HuH-7 (cell line): ENCODE measurements around the gene PHF21B.
"Not testable (repeated sequence)": the region's sequence is repeated elsewhere in the genome, so short reads cannot be mapped to it uniquely, and the experiment has no call there.

Experiments
- DNase-seq: peaks from one replicate; pipeline ENCODE4 v3.0.0; 2011; ENCODE audit warnings: low spot score

The PHF21B gene

DNA sequence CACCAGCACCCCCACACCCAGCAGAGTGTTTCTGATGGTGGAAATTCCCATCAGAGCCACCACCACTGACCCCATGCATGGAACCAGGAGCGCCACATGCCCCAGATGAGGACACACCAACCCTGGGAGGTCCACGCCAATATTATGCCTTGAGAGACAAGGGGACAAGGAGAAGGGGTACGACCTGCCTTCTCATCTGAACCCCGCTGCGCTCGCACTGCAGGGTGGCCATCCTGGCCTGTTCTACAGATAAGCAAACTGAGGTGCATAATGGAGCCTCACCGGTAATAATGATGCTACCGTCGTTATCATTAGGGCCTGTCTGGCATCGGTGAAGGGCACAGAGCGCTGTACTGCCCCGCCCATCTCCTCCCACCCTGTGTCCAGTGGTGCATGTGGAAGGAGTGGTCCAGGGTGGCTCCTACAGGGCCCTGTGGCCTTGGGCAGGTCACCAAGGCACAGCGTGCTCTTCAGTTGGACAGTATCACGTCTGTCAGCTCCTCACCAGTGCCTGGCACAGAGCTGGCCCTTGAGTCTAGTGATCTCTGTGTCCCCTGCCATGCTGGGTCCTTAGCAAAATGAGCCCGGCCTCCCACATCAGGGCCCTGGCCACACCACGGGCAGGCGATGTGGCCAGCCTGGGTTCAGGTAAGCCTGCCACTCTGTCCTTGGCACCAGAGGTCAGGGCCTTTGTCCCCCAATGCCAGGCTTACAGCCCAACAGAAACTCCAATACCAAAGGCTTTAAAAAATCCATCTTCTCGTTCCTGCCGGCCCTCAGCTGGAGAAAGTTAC lies 92.2 kb downstream of the PHF21B start:
- no peak for DNase-seq

- no peak for DNase-seq
These were observed 93.2 kb downstream of the PHF21B start for GRCh38 chr22:44916281-44917231.

- no peak for DNase-seq
These were observed 94.4 kb downstream of the PHF21B start for GRCh38 chr22:44915441-44915840.

- DNase-seq, result no peak
These were observed 95.6 kb downstream of the PHF21B start for GRCh38 chr22:44914026-44914721.

DNA sequence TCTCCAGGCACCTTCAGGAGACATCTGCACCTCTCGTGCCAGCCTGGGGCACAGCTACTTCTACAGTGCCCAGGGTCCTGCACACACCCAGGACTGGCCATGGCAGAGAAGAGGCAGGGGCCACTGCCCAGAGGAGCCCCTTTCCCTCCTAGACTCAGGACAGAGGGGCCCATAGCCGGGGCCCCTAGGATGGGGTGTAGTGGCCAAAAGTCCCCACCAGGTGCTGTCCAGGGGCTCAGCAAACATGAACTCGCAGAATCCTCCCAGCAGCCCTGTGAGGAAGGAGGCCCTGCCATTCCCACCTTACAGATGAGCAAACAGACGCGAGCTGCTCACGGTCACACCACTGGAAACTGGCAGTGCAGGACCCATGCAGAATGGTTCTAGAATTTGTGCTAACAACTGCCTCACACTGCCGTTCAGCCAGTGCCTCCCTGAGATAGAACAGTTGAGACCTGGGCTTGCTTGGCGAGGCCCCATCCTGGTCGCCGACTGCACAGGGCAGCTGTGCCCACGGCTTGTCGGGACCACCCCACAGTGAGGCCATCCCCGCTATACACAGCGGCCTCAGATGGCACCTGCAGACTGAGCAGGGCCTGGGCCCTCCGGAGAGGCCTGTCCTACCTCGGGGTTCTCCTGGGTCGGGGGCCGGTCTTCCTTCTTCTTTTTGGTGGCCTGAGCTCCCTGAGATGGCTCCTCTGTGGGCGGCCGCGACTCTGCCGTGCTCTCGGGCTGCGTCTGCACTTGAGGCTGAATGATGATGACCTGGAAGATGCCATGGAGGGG lies 96.4 kb downstream of the PHF21B start:
- no peak for DNase-seq

- no peak for DNase-seq
These were observed 100.6 kb downstream of the PHF21B start for GRCh38 chr22:44909241-44909640.

- no peak for DNase-seq
These were observed 101.8 kb downstream of the PHF21B start for GRCh38 chr22:44907765-44908737.

- no peak for DNase-seq
These were observed 102.7 kb downstream of the PHF21B start for GRCh38 chr22:44906999-44907644.

DNA sequence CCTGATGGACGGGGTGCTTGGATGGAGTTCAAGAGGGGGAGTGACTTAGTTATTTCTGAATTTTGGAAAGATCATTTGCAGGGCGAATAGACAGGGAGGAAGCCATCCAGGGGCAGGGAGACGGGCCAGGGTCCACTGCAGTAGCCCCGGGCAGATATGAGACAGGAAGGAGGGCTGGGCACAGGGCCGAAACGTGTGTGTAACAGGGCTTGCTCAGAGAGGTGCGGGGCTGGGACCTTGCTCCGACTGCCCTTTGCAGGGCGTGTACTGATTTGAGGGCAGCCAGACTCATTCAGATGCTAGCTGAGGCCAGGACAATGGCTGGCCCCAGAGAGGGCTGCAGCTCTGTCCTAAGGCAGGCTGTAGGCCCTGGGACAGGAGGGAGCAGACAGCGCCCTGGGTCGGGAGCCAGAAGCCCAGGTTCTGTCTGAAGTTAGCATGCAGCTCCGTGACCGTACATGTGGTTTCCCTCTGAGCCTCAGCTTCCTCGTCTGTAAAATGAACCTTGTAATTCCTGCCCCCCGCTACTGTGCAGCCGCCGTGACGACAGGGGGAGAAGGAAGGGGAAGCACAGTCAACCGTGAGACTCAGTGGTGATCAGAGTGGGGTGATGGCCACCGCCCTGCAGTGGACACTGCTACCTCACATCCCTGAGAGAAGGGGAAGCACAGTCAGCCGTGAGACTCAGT lies 103.4 kb downstream of the PHF21B start:
- no peak for DNase-seq

- not testable (repeated sequence) for DNase-seq
These were observed 105.2 kb downstream of the PHF21B start for GRCh38 chr22:44904492-44905152.

GRCh38 chr22:44903164-44903563 lies 106.6 kb downstream of the PHF21B start:
- not testable (repeated sequence) for DNase-seq

GRCh38 chr22:44901301-44901700 lies 108.5 kb downstream of the PHF21B start:
- DNase-seq, result no peak

DNA sequence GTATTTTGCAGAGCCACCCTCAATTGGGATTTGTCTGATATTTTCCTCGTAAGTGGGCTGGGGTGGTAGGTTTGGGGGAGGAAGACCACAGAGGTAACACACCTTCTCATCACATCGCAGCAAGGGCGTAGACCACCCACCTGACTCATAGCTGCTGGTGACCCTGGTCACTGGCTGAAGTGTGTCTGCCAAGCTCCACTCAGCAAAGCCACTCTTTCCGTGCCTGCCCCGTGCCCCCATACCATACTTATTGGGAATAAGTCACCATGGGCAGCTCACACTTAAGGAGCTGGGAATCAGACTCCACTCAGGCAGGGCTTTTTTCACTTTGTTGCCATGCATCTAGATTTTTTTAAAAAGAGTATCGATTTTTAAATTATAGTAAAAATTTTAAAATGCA lies 111.6 kb downstream of the PHF21B start:
- DNase-seq, result no peak

DNA sequence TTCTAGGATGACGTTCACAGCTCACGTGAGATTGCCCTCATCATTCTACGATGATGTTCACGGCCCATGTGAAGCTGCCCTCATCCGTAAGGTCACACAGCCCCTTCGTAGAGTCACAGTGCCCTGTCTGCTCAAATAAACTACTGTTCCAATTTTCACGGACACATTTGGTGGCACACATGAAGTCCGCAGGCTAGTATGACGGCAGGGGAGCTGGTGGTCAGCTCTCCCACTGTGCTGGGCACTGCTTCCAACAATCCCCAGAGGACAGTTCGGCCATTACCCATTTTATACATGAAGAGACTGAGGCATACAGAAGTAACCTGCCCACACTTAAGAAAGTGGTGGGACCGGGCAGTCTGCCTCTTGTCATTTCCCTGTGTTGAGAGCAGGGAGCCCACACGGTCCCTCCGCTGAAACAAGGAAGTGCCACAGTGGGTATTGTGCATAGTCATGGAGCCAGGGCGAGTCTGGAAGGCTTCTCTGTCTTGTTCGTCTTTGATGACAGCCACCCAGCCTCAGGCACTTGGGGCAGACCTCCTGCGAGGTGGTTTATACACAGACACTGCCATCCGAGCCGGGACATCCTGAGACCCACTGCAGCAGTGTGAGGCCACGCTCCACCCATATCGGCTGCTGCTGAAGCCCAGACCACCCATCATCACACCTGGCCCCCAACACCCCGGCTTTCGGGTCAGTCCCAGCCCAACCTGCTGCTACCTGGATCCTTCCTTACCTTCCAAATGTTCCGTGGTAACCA lies 114.3 kb downstream of the PHF21B start:
- DNase-seq, result no peak

GRCh38 chr22:44894782-44895181 lies 115.0 kb downstream of the PHF21B start:
- DNase-seq, result no peak

DNA sequence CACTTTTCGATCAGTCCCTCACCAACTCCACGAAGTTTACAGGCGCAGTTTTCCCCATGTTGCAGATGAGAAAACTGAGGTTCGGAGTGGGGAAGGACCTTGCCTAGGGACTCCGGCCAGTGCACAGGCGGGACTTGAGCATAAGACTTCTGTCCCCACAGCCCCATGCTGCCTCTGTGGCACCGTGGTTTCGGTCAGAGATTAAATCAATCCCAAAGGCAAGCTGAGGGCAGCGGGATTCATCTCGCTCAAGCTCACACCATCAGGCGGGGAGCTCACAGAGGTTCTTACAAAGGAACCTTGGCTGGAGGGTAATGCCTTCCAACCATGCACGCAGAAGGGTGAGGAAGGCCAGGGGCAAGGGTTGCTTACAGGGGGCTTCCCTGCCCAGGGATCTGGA lies 115.5 kb downstream of the PHF21B start:
- no peak for DNase-seq

GRCh38 chr22:44893731-44894080 lies 116.1 kb downstream of the PHF21B start:
- DNase-seq, result no peak
